A172 (cell line): Measurements from ENCODE around the gene WASF2. TPM values are rescaled to one million over a fixed set of nuclear protein-coding genes. Genes with fewer than 3 reads are reported as not detected.

Source experiments
- DNase-seq: peaks from one replicate; pipeline ENCODE4 v3.0.0-alpha.2; 2015; ENCODE audit warnings: low spot score
- total RNA-seq: library from RNA; depleted of rRNA; stranded (reverse); fragments of >200 nt; shearing (Covaris generic); gene quantifications from 2 replicates; pipeline ENCODE4 v1.2.3, GENCODE V29; 2014

Gene WASF2
- total RNA-seq, 1 experiment from 2014 or later, result 9.1 TPM

DNA sequence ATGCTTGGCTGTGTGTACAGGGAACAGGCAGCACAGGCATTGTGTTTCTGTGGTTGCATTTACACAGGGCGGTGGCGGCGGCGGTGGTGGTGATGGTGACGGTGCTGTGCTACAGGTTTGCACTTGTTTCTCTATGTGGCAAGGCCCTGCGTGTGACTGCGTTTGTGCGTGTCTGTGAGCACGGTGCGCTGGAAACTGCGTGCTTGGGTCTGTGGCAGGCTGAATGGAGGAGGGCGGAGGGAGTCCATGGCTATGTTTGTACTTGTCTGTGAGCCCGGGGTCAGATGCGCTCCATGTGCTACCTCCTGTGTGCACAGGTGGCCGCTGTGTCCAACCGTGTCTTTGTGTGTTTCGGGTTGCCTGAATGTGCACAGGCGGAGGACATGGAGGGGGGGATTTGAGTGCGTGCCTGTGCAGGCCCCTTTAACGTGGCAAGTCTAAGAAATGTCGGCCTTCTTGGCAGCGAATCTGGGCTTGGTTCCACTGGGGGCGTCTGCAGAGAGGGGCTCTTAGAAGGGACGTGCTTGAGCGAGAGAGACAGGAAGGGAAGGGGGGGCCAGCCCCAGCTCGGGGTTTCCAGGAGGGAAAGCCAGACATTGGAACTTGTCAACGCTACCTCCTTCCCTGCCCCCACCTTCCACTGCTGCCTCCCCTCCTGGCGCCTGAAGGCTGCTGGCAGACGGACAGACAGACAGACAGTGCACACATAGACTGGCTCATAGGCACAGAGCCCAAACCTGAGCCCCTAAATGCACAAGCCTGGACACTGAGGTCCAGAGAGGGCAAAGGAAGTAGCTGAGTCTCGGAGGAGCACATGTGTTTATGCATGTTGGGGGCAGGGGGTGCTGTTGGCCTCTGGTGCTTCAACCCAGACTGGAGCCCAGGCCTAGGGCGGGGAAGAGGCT, 32.7 kb upstream of the WASF2 start:
- DNase-seq, result no peak

DNA sequence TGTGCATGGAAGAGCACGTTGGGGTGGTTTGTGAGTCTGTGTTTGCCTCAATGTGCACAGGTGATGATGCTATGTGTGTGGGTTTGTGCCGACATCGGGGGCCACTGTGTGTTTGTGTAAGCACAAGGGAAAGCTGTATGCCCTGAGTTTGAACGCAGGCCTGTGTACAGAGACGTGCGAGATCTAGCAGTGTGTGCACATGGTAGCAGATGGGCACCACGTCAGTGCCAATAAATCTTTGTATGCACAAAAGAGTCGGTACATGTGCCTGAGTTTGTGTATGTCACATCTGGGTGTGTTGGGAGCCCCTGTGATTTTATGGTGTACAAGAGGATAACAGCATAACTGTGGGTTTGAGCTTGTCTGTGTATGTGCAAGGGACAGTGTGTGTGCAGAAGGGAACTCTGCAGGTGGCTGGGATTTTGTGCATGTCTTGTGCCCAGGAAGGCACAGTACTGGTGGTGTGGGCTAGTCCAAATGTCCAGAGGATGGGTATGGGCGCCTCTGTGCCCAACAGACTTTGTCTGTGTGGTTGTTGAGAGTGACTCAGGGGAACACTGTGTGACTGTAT, 32.0 kb upstream of the WASF2 start:
- DNase-seq, result no peak

DNA sequence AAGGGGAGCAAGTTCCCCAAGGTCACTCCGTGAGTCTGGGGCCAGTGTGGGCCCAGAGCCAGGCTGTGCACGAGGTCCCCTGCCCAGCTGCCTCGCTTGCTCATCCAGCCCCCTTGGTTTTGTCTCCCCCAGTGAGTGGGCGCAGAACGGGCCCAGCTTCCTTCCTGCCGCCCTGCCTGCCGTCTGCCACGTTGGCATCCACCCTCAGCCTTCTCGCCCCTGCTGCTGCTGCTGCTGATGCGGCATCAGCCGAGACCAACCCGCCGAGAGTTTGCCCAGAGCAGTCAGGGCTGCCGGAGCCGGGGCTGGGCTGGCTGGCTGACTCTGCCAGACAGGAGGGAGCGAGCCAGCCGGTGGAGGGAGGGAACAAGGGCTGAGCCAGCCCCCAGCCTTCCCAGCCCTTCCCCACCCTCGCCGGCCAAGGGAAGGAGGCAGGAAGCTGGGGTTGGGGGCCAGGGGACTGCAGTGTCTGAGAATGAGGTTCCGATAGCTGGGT, 31.4 kb upstream of the WASF2 start:
- no peak for DNase-seq

DNA sequence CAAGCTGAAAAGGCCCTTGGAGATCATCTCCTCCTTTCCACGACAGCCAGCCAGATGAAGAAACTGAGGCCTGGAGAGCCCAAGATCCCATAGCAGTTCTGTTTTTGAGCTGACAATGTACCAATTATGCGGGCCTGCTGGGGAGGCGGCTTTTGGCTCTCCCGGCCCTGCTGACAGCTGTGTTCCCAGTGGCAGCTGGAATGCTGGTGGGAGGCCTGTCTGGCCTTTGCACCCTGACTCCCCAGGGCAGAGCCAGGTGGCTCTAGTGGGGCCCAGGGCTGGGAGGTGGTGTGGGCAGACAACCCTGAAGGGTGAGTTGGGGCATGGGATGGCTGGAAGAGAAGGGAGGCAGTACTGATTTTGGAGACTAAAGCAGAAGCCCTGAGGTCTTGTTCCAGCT, 30.7 kb upstream of the WASF2 start:
- DNase-seq, result no peak

DNA sequence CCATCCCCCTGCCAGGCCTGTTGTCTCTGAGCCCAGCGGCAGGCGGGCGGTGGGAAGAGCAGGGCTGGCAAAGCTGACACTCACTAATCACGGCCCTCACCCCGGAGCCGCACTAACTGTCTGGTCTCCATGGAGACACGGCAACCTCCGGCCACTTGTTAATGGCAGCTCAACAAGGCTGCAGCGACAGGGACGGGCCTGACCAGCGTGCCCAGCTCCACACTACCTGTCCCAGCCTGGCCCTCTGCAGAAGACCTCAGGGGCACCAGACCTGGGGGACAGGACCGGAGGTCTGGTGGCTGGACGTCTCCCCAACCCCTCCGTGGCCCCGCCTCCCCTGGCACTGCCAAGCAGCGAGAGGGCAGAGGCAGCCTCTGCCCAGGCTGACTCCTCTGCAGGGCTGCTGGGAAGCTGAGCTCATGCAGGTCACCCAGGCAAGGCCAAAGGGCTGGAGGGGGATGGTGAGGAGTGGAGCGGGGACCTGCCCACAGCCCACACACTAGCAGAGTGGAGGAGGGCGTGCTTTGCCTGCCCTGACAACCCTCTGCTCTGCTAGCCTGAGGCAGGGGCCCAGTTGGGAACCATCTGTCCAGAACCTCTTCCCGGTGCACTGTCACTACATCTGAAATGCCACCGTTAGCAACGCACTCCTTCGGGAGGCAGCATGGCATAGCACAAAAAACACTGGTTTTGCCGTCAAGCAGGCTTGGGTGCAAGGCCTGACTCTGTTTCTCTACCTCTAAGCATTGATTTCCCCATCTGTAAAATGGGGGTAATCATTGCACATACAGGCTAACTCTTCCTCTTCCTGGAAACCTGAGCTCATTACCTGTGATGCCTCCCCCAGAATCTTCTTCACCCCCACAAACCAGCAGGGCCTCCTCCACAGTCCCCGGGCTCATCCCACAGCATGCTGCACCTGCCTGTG, 29.6 kb upstream of the WASF2 start:
- DNase-seq, result no peak

DNA sequence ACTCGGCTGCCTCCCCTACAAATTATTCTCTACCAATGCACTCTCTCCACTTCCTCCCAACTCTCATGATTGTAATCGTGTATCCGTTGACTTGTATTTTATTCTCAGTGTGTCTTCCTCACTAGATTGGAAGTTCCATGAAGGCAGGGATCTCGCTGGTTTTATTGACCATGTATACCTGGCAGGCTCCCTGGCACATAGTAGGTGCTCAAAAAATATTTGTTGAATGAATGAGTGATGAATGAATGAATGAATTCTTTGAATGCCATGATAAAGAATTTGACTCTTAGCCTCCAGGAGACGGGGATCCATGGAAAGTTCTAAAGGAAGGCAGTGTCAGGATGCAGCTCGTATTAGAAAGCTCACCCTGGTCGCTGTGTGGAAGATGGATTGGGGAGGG, 28.8 kb upstream of the WASF2 start:
- DNase-seq, result no peak

DNA sequence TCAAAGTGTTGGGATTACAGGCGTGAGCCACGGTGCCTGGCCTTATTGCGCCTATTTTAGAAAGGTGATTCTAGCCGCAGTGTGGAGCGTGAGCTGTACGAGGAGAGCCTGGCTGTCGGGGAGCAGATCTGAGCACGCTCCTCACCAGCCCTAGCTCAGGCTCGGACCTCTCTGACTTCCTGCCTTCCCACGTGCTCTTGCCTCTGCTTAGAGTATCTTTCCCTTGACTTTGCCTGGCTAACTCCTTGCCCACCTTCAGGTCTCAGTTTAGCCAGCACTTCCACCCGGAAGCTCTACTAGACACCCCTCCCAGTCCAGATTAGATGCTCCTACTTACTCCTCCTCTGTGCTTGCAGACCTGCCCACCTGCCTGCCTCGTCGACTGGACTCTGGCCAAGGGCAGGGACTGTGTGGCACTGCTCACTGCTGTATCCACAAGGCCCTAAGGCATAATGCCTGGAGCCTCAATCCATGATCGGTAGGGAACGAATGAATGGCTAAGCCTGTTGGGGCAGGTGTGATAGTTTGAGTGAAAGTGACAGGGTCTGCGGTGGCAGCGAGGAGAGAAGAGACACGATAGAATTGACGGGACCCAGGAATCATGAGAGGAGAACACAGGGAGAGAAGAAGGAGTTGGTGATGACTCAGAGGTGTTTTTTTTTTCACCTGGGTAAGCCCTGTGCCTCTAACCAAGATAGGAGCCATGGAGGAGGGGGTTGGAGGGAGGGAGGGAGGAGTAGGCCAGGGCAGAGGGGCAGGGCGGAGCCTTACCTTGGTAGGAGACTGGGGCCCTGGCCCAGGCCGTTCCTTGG, 28.1 kb upstream of the WASF2 start:
- no peak for DNase-seq

DNA sequence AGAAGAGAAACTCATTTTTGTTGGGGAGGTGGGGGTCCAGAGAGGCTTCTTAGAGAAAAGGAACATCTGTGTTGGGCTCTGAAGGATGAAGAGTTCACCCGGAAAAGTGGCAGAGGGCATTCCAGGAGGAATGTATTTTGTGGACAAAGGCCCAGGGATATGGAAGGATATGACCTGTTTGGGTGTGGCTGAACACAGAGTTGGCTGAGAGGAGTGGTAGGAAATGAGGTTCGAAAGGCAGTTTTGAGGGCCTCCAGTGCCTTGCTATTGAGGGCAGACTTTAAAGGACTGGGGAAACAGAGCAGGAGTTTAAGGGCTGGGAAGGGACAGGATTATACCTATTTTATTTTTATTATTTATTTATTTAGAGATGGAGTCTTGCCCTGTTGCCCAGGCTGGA, 27.3 kb upstream of the WASF2 start:
- no peak for DNase-seq

DNA sequence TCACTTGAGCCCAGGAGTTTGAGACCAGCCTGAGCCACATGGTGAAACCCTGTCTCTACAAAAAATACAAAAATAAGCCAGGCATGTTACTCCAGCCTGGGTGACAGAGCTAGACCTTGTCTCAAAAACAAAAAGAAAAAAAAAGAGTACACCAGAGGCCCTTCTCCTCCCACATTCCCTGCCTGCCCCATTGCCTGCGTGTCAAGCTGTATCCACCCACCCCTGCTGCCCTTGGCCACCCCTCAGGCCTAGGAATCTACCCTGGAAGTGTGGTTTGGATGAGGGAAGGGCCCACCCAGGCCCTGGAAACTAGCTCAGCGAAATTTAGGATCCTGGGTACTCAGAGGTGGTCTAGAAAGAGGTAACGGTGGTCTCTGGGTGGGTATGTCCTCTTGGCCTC, 25.7 kb upstream of the WASF2 start:
- no peak for DNase-seq

DNA sequence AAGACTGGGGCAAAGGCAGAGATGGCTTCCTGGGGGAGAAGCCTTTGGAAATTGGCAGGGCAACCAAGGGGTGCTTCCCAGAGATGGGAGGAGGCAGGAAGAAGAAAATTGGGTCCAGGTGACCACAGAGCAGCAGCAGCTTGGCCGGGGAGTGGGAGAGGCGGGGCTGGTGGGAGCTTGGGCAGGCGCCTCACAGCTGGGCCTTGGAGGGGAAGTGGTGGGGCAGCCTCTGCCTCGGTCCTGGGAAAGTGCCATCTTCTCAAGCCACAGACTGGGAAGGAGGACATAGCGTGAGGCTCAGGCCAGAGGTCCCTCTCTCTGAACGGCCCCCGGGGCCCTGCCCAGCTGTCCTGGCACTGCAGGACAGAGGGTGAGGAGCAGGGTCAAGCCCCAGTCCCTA, 24.0 kb upstream of the WASF2 start:
- no peak for DNase-seq

DNA sequence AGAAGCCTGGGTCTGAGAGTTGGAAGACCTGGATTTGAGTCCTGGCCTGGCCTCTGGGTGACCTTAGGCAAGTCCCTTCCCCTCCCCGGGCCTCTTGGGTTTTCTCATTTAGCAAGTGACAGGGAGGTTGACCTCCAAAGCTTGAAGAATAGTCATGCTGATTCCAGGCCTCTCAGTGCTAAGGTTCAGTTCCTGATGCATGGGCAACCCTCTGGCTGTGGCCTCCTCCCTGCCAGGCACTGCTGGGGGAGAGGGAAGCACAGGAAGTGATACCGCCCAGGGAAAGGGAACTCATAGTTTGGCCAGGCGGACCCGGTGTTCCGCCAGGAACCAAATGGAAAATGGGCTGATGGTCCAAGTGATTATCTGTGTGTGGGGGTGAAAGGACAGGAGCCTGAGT, 23.6 kb upstream of the WASF2 start:
- DNase-seq, result no peak

DNA sequence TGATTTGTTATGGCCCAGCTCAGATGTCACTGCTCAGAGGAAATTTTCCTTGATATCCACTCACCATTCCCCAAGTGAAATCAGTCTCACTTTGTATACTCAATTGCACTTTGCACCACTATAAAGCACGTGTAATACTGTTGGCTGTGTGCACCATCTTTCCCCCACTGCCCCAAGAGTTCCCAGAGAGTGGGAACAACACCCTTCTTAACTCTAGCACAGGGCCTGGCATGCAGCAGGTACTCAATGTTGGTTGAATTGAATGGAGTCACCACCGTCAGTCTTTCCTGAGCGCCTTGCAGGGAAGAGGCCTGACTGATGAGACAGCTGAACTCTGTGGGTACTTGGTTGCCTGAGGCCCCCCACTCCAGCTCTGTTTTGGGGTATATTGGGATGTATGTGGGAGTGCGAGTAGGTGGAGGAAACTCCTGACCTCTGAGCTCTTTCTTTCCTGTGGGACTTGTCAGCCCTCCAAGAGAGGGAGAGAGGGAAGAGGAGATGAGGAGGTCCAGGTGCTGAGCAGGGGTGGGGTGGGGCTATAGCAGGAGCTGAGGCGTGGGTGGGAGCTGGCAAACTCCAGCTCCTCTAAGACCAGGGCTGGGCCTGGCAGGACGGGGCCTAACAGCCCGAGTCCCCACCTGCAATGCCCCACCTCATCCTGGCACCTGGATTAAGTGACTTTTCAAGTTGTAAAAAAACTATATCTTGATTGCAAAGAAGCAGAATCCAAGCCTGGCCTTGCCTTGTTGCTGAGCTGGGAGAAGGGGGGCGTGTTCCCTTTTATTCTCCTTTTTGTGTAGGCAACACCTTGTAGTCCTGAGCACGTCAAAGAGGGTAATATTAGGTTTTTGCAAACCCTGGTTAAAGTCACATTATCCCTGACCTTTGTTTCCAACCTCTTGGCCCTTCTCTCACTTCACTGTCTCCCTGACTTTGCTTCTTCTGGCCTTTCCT, 19.4 kb upstream of the WASF2 start:
- DNase-seq, result no peak

DNA sequence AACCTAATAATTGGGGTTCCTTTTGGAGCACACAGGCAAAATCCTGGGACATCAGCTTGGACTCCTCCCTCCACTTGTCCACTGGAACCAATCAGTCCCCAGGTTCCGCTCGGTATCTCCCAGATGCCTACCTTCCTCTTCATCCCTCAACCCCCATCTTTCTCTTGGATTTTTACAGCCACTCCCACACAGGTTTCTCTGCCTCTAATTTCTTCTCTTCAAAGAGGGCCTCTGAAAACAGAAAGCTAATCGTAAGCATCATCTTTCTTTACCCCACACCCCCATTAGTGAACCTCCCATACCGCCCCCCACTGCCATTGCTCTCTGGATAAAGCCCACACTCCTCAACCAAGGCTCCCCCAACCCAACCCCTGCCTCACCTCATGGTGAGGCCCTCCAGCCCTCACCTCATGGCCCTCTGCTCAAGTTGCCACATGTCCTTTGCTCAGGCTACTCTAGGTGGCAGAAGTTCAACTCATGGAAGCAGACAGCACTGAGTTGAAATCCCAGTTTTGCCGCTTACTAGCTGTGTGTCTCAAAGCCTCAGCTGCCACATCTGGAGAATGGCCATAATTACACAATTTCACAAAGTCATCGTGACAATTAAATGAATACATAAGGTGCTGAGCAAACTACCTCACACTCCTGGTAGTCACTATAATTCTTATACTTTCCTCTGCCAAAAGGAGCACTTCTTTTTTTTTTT, 18.1 kb upstream of the WASF2 start:
- no peak for DNase-seq

DNA sequence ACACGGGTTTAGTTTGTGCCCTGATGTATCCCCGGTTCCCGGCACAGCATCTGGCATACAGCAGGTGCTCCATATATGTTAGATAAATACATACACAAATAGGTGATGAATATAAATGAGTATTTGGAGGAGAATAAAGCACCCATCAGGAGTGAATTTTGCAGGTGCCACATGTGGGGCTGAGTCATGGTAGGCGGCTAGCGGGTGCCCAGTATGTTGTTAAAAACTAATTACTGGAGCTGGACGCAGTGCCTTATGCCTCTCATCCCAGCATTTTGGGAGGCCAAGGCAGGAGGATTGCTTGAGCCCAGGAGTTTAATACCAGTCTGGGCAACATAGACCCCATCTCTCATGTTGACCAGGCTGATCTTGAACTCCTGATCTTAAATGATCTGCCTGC, 16.7 kb upstream of the WASF2 start:
- DNase-seq, result no peak

DNA sequence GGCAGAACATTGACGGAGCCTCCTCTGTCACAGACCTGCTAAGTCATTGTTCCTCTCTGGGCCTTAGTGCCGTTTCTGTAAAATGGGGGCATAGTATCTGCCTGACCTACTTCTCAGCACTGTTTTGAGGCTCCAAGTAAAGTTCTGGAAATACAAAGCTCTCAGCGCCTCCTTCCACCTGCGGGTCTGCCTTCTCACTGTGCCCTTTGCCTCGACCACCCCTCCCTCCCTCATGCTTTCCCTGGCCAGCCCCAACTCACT, 15.4 kb upstream of the WASF2 start:
- DNase-seq, result no peak

DNA sequence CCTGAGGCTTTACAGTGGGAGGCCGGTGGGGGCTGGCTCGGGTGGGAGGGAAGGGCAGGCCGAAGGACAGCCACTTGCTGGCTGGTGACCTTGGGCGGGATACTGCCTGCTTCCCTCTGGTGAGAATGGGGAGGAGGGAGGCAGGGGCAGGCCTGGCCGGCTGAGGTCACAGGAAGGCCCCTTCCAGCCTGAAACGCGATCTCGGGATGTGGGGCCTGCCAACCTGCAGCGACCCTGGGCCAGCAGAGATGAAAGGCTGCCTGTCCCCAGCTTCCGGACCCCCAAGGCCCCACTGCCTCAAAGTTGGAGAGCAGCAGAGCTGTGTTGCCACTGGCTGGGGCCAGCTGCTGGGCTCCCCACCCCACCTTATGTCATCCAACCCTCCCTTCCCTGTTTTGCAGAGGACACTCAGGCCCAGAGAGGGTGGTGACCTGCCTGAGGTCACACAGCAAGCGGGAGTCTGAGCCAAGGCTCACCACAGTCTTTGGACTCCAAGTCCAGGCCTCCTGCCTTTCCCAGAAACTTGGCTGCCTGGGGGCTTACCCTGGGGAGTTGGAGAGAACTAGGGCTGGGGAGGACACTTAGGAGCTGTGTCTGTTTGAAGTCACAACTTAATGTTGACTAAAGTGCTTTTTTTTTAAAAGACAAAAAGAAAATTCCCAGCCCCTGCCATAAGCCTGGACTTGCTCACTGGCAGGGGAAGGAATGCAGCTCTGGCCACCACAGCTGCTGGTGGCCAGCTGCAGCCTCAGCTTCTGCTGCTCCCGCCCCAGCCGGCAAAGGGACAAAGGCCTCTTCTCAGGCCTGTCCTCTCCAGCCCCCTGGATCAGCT, 14.8 kb upstream of the WASF2 start:
- no peak for DNase-seq

DNA sequence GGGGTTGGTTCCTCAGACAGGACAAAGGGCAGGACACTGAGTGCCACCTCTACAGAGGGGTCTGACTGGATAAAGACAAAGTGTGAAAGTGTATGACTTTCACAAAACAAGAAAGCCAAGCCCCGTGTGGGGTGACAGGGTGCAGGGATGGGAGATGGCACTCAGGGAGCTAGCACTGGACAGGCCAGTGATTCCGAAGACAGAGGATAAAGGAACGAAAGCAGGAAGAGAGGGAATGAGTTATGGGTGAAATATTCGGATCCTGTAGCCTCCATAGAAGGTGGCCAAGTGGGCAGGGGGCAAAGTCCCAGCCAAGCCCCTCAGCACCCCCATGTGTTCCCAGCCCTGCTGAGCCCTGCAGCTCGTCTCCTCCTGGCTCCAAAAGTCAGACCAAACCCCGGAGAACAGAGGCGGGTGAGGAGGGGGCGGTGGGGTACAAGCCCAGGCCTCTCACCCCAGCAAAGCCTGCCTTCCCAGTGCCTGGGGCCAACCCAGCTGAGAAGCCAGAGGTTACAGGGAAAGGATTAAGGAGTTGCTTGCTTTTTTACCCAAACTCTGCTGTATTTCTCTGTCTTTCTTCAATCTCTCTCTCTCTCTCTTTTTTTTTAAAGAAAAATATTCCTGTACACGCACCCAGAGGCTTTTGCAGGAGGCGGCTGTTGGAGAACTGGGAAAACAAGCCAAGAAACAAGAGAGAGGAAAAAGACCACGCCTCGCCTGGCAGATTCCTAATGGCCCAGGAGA, 14.0 kb upstream of the WASF2 start:
- no peak for DNase-seq

DNA sequence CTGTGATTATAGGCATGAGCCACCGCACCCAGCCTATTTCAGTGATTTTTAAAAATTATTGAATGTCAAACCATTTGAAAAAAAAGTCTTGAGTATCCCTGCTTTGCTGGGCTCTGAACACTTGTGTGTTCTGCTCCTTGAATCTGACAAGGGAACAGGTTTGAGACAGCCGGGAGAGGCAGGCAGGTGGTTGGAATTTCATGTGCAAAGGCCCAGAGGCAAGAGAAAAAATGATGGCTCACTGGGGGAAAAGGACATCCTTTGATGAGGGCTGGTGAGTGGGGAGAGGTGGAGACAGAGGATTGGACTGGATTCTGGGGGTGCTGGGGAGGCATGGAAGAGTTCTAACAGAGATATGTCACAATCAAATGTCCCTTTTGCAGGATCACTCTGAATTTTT, 13.1 kb upstream of the WASF2 start:
- DNase-seq, result no peak
